ENCODE data around the gene GNAO1.

The GNAO1 gene

GRCh38 chr16:56197192-56197992, 6.1 kb downstream of the GNAO1 start:
- no peak for DNase-seq (ENCODE audit: extremely low read depth in 1 of 2, low read depth in 1 of 2)

GRCh38 chr16:56198006-56198754, 6.9 kb downstream of the GNAO1 start:
- no peak for DNase-seq (ENCODE audit: extremely low read depth in 1 of 2, low read depth in 1 of 2)

DNA sequence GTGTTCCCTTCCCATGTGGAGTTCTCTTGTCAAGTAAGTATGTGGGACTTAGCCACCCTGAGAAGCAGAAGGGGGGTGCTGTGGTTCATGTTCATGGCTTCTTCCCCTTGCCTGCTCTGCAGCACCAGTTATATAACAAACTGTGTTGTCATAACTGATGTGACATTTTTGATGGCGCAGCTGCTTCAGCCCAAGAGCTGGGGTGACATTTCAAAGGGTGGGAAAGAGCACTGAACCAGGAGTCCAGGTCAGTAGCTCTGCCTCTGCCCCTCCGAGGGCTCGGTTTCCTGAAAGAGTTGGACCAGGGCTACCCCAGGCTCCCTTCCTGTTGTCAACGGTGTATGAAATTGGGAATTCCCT, 7.4 kb downstream of the GNAO1 start:
- no peak for DNase-seq (ENCODE audit: extremely low read depth in 1 of 2, low read depth in 1 of 2)

DNA sequence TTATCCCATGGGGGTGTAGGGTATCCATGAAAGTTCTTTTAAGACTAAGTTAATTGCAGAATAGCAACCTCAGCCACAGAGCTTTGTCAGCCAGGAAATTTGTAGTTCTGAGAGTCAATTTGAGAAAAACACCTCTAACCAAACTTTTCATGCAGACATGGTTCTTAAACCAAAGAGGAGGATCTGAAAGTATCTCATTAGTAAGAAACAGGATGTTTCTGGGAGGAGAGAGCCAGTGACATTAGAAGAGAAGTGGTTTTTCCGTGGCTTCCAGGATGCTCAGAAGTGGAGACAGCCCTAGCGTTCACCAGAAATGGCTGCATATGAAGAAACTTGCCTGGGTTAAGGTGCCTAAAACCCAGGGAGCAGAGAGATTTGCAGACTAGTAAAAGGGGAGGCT, 7.9 kb downstream of the GNAO1 start:
- DNase-seq (ENCODE audit: extremely low read depth in 1 of 2, low read depth in 1 of 2), result no peak

GRCh38 chr16:56201030-56201429, 9.7 kb downstream of the GNAO1 start:
- DNase-seq (ENCODE audit: extremely low read depth in 1 of 2, low read depth in 1 of 2), result no peak

DNA sequence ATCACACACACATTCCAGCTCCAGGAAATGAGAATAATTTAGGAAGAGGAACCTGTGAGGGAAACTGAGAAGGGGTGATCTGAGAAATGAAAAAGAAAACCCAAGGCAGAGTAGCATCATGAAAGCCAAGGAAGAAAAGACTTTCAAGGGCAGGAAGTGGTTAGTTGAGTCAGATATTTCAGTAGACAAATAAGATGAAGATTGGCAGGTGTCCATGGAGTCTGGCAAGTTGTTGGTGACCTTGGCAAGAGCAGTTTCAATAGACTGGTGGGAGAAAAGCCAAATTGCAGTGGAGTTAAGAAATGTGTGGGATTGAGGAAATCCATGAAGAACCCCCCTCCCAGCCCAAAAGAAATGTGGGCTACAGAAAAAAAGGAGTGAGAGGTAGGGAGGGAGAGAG, 10.7 kb downstream of the GNAO1 start:
- DNase-seq (ENCODE audit: extremely low read depth in 1 of 2, low read depth in 1 of 2), result no peak

GRCh38 chr16:56203052-56203451, 11.8 kb downstream of the GNAO1 start:
- DNase-seq (ENCODE audit: extremely low read depth in 1 of 2, low read depth in 1 of 2), result no peak

DNA sequence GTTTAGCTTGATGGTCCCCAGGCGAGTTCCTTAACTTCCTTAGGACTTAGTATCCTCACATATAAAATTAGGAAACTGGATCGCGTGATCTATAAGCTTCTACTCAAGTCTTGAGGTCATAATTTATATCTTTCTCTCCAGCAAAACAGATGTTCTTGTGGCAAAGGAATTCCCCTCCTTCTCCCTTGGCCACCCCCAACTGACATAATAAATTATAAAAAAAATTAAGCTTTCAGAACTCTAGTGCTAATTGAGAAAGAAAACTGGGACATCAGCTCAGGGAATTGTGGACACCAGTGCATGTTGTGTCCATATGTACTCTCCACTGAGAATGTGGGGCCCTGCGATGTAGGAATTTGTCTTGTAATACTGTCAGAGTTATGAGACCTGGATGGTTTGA, 13.5 kb downstream of the GNAO1 start:
- no peak for DNase-seq (ENCODE audit: extremely low read depth in 1 of 2, low read depth in 1 of 2)

- no peak for DNase-seq (ENCODE audit: extremely low read depth in 1 of 2, low read depth in 1 of 2)
Observed at GRCh38 chr16:56206951-56207350, 15.7 kb downstream of the GNAO1 start.

GRCh38 chr16:56207421-56207820, 16.1 kb downstream of the GNAO1 start:
- no peak for DNase-seq (ENCODE audit: extremely low read depth in 1 of 2, low read depth in 1 of 2)

DNA sequence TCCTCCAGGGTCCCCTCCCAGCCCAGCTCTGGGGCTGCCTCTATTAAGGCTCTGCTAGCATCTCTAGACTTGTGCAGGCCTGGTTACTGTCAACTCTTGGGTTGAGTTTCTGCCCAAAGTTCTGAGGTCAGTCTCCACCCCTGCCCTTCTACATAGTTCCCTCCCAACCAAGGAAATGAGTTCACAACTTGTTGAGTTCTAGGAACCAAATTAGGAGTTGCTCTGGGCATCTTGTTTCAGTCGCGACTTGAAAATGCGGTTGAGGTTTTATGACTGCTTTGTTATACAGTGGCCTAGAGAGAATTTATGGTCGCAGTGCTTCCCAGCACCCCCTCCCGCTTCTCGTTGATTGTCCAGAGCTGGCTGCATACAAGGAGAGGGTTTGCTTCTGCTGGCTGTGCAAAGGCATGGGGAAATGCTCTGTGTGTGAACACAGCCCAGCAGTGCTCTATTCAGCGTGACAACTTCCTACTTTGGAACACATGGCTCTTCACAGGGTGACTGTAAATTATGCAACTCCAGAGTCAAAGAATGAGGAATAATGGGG, 20.2 kb downstream of the GNAO1 start:
- DNase-seq (ENCODE audit: extremely low read depth in 1 of 2, low read depth in 1 of 2), result no peak

GRCh38 chr16:56212144-56212543, 20.9 kb downstream of the GNAO1 start:
- no peak for DNase-seq (ENCODE audit: extremely low read depth in 1 of 2, low read depth in 1 of 2)

GRCh38 chr16:56221995-56222394, 30.7 kb downstream of the GNAO1 start:
- no peak for DNase-seq (ENCODE audit: extremely low read depth in 1 of 2, low read depth in 1 of 2)

DNA sequence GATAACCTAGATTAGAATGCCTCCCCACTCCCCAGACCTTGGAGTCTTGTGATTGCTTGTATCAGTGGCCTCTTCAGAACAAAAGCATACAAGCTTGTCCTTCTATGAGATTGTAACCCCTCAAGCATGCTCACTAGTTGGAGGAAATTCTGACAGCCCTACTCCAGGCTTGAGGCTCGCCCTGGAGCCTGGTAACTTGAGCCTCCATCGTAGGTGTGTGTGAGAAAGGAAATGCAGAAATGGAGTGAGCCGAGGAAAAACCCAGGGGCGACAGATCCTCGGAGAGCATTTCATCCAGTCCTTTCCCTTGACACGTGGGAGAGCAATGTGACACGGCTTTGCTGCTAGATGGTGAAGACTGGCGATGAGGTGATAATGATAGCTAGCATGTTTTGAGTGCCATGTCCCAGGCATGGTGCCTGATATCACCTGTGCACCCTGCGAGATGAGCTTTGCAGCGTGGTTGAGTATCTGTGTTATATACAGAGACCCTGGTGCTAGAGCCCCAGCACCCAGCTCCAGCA, 31.2 kb downstream of the GNAO1 start:
- no peak for DNase-seq (ENCODE audit: extremely low read depth in 1 of 2, low read depth in 1 of 2)

DNA sequence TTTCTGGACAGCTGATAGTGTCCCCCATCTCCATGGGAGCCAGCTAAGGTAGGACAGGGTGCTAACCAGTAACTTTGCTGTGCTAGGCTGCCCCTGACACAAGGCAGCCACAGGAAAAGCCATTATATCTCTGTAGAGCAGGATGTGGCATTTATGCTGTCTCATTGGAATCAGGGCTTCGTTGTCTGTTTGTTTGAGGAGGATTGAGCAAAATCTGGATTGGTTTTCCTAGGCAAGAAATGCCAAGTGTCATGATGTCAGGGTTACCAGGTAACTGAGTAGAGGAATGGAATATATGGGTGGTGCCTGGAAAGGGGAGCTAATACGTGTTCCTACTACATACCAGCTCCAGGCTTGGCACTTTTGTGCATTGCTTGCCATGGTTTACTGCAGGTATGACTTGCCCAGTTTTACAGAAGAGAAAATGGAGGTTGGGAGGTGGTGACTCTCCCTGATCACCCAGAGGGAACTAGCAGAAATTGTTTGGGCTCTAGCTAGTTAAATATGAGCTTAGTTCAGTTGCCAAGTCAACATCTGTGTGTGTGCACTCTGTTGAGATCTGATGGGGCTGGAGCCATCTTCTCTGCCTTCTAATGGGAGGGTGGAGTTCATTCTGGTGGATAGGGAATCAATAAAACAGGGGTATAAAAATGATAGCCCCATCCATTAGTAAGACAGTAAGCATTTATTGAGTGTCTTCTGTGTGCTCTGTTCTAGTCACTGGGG, 33.9 kb downstream of the GNAO1 start:
- no peak for DNase-seq (ENCODE audit: extremely low read depth in 1 of 2, low read depth in 1 of 2)

DNA sequence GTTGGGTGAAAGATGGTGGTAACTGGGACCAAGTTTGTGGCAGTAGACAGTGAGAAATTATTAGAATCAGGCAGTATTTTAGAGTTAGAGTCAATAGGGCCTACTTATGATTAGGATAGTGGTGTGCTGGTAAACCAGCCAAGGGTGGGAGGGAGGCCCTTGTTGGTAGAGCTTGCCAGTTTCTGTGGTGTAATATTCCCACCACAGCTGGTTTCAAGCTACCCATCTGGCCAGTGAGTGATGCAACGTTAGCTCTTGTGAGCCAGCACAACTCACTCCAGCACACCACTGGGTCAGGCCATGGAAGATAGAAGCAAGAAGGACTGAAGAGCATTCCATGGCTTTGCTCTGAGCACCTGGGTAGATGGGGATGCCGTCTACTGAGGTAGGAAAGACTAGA, 34.9 kb downstream of the GNAO1 start:
- DNase-seq (ENCODE audit: extremely low read depth in 1 of 2, low read depth in 1 of 2), result no peak

GRCh38 chr16:56226845-56227525, 35.7 kb downstream of the GNAO1 start:
- no peak for DNase-seq (ENCODE audit: extremely low read depth in 1 of 2, low read depth in 1 of 2)

DNA sequence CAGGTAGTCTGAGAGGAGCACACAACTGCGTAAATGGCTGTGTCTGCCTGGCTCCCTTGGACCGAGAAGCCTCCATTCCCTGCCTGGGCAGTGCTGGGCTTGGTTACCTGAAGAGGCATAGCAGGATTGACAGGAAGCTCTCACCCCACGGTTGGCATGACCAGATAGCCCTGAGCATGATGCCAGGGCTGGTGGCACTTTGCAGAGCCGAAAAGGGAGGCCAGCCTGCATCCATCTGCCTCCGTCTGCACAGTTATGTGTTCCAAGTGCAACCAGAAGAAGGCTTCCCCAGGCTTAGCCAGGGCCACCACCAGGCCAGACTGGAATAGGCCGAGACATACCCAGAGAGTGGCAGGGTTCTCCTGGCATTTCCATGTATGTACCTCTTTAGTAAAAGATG, 36.6 kb downstream of the GNAO1 start:
- DNase-seq (ENCODE audit: extremely low read depth in 1 of 2, low read depth in 1 of 2), result no peak

- no peak for DNase-seq (ENCODE audit: extremely low read depth in 1 of 2, low read depth in 1 of 2)
Observed at GRCh38 chr16:56228476-56228875, 37.2 kb downstream of the GNAO1 start.

DNA sequence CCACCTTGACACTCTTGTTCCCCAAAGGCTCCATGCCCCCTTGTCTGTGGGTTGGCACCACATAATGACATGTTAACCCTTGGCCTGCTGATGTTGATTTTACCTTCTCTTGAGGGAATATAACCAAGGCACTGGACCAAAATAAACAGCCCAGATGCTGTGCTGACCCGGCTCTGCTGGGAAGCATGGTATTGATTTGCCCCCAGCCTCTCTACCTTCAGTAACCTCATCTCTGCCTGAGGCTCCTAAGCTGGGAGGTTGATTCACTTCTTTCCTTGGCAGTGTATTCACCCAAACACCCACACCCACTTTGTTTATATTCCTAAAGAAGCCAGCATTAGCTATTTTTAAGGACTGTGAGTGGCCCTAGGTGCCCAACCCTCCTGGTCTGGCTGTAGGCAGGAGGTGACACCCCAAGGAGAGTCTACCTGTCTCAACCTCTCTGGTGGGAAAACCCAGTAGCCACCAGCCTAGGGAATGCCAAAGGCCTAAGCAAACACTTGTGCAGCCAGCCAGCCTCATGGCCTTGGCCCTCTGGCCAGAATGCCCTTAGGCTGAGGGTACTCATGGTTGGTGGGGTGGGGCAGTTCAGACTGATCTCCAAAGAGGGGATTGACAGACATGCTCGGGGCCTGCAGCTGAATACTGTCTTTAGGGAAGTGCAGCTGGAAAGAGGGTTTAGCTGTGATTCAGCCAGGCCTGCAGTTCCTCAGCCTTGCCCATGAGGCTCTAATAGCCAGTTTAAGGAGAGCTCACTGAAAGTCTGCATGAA, 42.7 kb downstream of the GNAO1 start:
- no peak for DNase-seq (ENCODE audit: extremely low read depth in 1 of 2, low read depth in 1 of 2)
